Left lobe of liver (tissue), 2 donors: ENCODE measurements around the gene SNTG2. TPM values are rescaled to one million over a fixed set of nuclear protein-coding genes. Genes with fewer than 3 reads are reported as not detected.

Experiments
- ATAC-seq: fragments of 200-7000 bp; cut with Tn5 transposase; one replicate; pipeline ENCODE4 v1.9.1; 2020; ENCODE audit warnings: mild to moderate bottlenecking, moderate library complexity
- DNase-seq: peaks from one replicate; pipeline ENCODE4 v3.0.0-alpha.2; 2020; ENCODE audit warnings: low spot score
- total RNA-seq: library from RNA; stranded (reverse); gene quantifications from one replicate; pipeline ENCODE4 v1.2.1, GENCODE V29; 2021
- donor health status: DM: no; HTN: no; CAD: no; lungs with moderate emphysema.
- donor health status: DM: no; HTN: yes; CAD: no.

The SNTG2 gene
- total RNA-seq, 1 donor from 2014 or later, result not detected

- DNase-seq, result no peak
- no peak for ATAC-seq
Measured at GRCh38 chr2:1041012-1041805, 90.6 kb downstream of the SNTG2 start.

GRCh38 chr2:1045109-1045508 lies 94.5 kb downstream of the SNTG2 start:
- no peak for DNase-seq
- ATAC-seq, result no peak

- DNase-seq (no peak), ATAC-seq (no peak)
Measured at GRCh38 chr2:1046067-1046466, 95.4 kb downstream of the SNTG2 start.

- no peak for ATAC-seq
- DNase-seq, result no peak
Measured at GRCh38 chr2:1047485-1047884, 96.8 kb downstream of the SNTG2 start.

- no peak for ATAC-seq
- DNase-seq, result no peak
Measured at GRCh38 chr2:1049691-1050090, 99.0 kb downstream of the SNTG2 start.

GRCh38 chr2:1051075-1051474 lies 100.4 kb downstream of the SNTG2 start:
- no peak for ATAC-seq
- no peak for DNase-seq

GRCh38 chr2:1052771-1053191 lies 102.1 kb downstream of the SNTG2 start:
- DNase-seq (no peak), ATAC-seq (no peak)

GRCh38 chr2:1053786-1054185 lies 103.1 kb downstream of the SNTG2 start:
- DNase-seq, result no peak
- no peak for ATAC-seq

- ATAC-seq (no peak), DNase-seq (no peak)
Measured at GRCh38 chr2:1054399-1054798, 103.8 kb downstream of the SNTG2 start.

GRCh38 chr2:1055014-1055595 lies 104.5 kb downstream of the SNTG2 start:
- no peak for ATAC-seq
- no peak for DNase-seq

GRCh38 chr2:1060372-1060771 lies 109.7 kb downstream of the SNTG2 start:
- DNase-seq (no peak), ATAC-seq (no peak)

GRCh38 chr2:1060987-1061386 lies 110.3 kb downstream of the SNTG2 start:
- no peak for ATAC-seq
- no peak for DNase-seq

GRCh38 chr2:1068241-1068640 lies 117.6 kb downstream of the SNTG2 start:
- no peak for ATAC-seq
- no peak for DNase-seq

- ATAC-seq, result no peak
- no peak for DNase-seq
Measured at GRCh38 chr2:1068822-1069221, 118.2 kb downstream of the SNTG2 start.

- no peak for DNase-seq
- no peak for ATAC-seq
Measured at GRCh38 chr2:1069847-1070246, 119.2 kb downstream of the SNTG2 start.

- DNase-seq (no peak), ATAC-seq (no peak)
Measured at GRCh38 chr2:1070601-1071000, 120.0 kb downstream of the SNTG2 start.

- DNase-seq (no peak), ATAC-seq (no peak)
Measured at GRCh38 chr2:1071650-1072049, 121.0 kb downstream of the SNTG2 start.

GRCh38 chr2:1072250-1072649 lies 121.6 kb downstream of the SNTG2 start:
- ATAC-seq (no peak), DNase-seq (no peak)

- DNase-seq, result no peak
- no peak for ATAC-seq
Measured at GRCh38 chr2:1077911-1078310, 127.3 kb downstream of the SNTG2 start.

GRCh38 chr2:1078326-1078725 lies 127.7 kb downstream of the SNTG2 start:
- ATAC-seq (no peak), DNase-seq (no peak)

- DNase-seq, result no peak
- no peak for ATAC-seq
Measured at GRCh38 chr2:1079873-1080799, 129.5 kb downstream of the SNTG2 start.
